KOPT-K1 (cell line): ENCODE data around the gene SMC1A.

ENCODE experiments used
- H3K27ac ChIP-seq: fragments of 200-600 bp; sonication (generic); 2 replicates; pipeline ENCODE4 v1.5.1; 2016; ENCODE audit warnings: antibody characterized with exemption, mild to moderate bottlenecking, low read depth, low read length; ENCODE audit not compliant: poor library complexity, severe bottlenecking
- H3K36me3 ChIP-seq: fragments of 200-600 bp; sonication (generic); 2 replicates; pipeline ENCODE4 v1.5.1; 2017; ENCODE audit warnings: antibody characterized with exemption, mild to moderate bottlenecking, low read length, moderate library complexity; ENCODE audit not compliant: insufficient read depth
- H3K9me3 ChIP-seq: fragments of 200-600 bp; sonication (generic); 2 replicates; pipeline ENCODE4 v1.5.1; 2017; ENCODE audit warnings: antibody characterized with exemption, low read length, mild to moderate bottlenecking; ENCODE audit not compliant: insufficient read depth, poor library complexity, severe bottlenecking

The SMC1A gene

DNA sequence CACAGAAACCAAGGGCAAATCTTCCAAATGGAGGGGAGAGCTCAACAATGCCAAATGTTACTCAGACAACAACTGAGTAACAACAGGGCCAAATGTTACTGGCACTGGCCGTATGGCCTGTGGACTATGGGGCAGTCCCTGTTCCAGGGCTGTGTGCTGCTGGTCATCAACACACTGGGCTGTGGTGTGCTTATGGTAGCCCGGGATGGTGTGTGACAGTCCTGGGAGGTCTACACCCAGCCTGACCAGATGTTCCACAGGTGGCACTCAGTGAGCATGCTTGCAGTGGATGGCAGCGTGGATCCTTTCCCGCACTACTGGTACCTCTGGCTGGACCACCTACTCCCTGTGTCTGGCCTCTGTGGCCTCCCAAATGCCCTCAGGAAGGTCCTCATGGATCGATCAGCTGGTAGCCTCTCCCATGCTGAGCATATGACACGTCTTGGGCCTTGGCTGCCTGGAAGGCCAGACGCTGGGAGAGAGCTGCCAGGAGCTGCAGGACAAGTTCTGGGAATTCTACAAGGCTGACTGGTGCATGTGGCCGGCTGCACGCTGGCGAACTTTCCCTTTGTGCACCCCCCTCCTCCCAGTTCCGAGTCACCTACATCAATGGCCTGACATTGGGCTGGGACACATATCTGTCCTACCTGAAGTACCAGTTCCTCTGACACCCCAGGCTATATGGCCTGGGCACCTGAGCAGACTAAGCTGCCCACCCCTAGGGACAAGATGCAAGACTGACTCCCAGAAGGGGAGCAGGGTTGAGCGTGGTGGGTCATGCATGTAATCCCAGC lies 81.4 kb downstream of the SMC1A start:
- Histone ChIP-seq H3K36me3 (no peaks in the 10 kb centered on the region), H3K9me3 (no peaks in the 10 kb centered on the region), H3K27ac (no peak overlapping the region)

DNA sequence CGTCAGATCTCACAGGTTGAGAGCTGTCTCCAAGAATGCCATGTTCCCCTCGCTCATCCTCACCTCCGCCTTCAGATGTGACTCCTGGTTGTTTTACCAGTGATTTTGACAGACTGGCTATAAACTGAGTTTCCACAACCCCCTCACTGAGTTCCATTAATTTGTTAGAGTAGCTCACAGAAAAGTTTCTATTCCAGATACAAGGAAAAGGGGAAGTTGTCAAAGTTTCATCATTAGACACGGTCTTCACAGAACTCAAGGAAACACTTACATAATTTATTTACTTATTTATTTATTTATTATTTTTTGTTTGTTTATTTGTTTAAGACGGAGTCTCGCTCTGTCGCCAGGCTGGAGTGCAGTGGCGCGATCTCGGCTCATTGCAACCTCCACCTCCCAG lies 85.4 kb downstream of the SMC1A start:
- H3K27ac ChIP-seq = no peak overlapping the region
- no peaks in the 10 kb centered on the region for H3K9me3 ChIP-seq
- H3K36me3 ChIP-seq = no peaks in the 10 kb centered on the region

DNA sequence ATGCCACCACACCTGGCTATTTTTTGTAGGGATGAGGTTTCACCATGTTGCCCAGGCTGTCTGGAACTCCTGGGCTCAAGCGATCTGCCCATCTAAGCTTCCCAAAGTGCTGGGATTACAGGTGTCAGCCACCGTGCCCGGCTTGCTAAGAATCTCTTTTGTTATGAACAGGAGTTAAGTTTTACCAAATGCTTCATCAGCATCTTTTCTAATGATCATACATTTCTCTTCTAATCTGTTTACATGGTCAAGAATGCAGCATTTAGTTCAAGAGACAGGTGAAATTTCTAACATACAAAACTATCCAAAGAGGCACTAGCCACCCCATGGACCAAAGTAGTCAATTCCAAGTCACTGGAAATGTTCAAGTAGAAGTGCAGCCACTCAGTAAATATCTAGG lies 88.6 kb downstream of the SMC1A start:
- H3K36me3 ChIP-seq = no peaks in the 10 kb centered on the region
- no peaks in the 10 kb centered on the region for H3K9me3 ChIP-seq
- no peak overlapping the region for H3K27ac ChIP-seq

DNA sequence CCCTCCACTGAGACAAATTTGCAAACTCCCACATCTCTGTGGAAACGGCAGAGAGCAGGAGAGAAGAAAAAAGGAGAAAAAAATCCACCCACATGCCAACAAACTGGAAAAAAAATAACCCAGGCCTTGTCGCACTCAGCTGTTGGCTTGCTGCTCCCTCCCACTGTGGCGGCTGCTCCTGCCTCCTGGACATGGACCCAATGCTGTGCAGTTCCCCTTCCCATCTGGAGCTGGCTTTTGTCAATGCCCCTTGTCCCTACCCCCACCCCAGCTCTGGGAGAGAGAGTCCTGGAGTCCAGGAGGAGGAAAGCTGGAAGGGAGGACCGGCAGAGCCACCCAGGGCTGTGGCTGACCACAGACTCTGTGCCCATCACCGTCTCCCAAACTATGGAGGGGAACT lies 90.2 kb downstream of the SMC1A start:
- H3K27ac ChIP-seq = no peak overlapping the region
- H3K36me3 ChIP-seq = no peaks in the 10 kb centered on the region
- H3K9me3 ChIP-seq = no peaks in the 10 kb centered on the region

DNA sequence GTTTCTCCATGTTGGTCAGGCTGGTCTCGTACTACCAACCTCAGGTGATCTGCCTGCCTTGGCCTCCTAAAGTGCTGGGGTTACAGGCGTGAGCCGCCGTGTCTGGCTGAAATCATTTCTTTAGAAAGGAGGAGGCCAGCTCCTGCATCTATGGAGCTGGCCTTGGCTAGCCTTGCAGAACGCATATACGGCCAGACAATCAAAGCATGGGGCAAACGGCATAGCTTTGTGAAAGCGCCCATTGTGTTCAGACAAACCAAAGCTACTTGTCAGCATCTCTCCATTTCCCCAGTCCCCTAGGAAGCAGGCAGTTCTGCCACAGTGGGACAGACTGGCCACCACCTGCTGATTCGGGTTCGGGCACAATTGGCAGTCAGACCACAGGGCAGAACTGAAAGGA lies 92.1 kb downstream of the SMC1A start:
- Histone ChIP-seq H3K9me3 (no peaks in the 10 kb centered on the region), H3K27ac (no peak overlapping the region), H3K36me3 (no peaks in the 10 kb centered on the region)

DNA sequence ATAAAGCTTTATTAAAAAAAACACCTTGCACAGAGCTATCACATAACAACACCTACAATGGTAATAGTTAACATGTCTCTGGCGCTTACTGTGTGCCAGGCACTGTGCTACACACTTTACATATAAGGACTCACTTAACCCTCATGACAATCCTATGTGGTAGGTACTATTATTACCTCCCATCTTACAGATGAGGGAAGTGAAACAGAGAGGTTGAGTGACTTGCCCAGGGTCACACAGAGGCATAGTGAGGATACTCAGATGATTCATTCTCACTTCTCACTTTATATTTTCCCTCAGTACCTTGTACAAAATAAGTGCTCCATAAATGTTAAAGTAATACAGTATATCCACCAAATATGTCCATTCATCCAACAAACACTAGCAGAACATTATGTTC lies 97.7 kb downstream of the SMC1A start:
- Histone ChIP-seq H3K9me3 (no peaks in the 10 kb centered on the region), H3K36me3 (no peaks in the 10 kb centered on the region), H3K27ac (no peak overlapping the region)
